Panc1 (cell line): ENCODE measurements around the gene WSCD2. TPM values are rescaled to one million over a fixed set of nuclear protein-coding genes. Genes with fewer than 3 reads are reported as not detected.

Experiments
- ATAC-seq: fragments of 200-7000 bp; cut with Tn5 transposase; 2 replicates; pipeline ENCODE4 v1.9.1; 2020; ENCODE audit warnings: mild to moderate bottlenecking, moderate library complexity
- BruUV-seq: library from RNA; stranded (reverse); fragments of 400-500 nt; replicated peaks from 2 replicates; lab custom pipeline; 2021; lab: Mats Ljungman, UMichigan
- CTCF ChIA-PET: fragments of 300-600 bp; sonication (Branson Sonifier 250); formaldehyde crosslinking; loops from one replicate; lab custom pipeline; 2022; ENCODE audit warnings: antibody characterized with exemption; lab: Charles Lee
- POLR2A ChIA-PET: fragments of 300-600 bp; sonication (Branson Sonifier 250); formaldehyde crosslinking; loops from one replicate; lab custom pipeline; 2022; ENCODE audit warnings: antibody characterized with exemption; lab: Charles Lee
- DNase-seq: peaks from one replicate; pipeline ENCODE4 v3.0.0-alpha.2; 2010; ENCODE audit warnings: low read depth, low spot score
- H3K27ac ChIP-seq: 2 replicates; pipeline ENCODE4 v1.5.1; 2011; ENCODE audit warnings: mild to moderate bottlenecking, low read length, inconsistent platforms
- H3K27me3 ChIP-seq: fragments of 200-500 bp; sonication (Bioruptor generic); 2 replicates; pipeline ENCODE4 v1.6.0; 2014; ENCODE audit warnings: low read length, inconsistent platforms; ENCODE audit not compliant: control insufficient read depth, insufficient read depth
- H3K36me3 ChIP-seq: fragments of 200-500 bp; sonication (Bioruptor generic); 2 replicates; pipeline ENCODE4 v1.5.1; 2014; ENCODE audit warnings: inconsistent platforms, mild to moderate bottlenecking, low read length, moderate library complexity; ENCODE audit not compliant: control insufficient read depth, insufficient read depth
- H3K4me1 ChIP-seq: 2 replicates; pipeline ENCODE4 v1.5.1; 2011; ENCODE audit warnings: inconsistent platforms, mild to moderate bottlenecking, low read length, moderate library complexity; ENCODE audit not compliant: control insufficient read depth, insufficient read depth
- H3K4me3 ChIP-seq, 2 experiments: 2 replicates each; pipeline ENCODE4 v1.5.1; 2011 to 2012; ENCODE audit warnings: low read depth in 2 of 2, low read length in 2 of 2, mild to moderate bottlenecking in 2 of 2, inconsistent platforms in 1 of 2, moderate library complexity in 1 of 2
- H3K9me3 ChIP-seq: fragments of 200-500 bp; sonication (Bioruptor generic); 2 replicates; pipeline ENCODE4 v1.5.1; 2014; ENCODE audit warnings: low read depth, mild to moderate bottlenecking, inconsistent platforms, low read length, moderate library complexity; ENCODE audit not compliant: control insufficient read depth, insufficient read depth
- POLR2AphosphoS5 ChIP-seq: IDR thresholded peaks from 2 replicates; pipeline ENCODE4 v1.6.1; 2012; ENCODE audit warnings: mild to moderate bottlenecking, low read depth, low read length, moderate library complexity
- SIN3A ChIP-seq: IDR thresholded peaks from 2 replicates; pipeline ENCODE4 v1.6.1; 2012; ENCODE audit warnings: low read depth, mild to moderate bottlenecking, low read length, moderate library complexity, borderline replicate concordance; ENCODE audit not compliant: insufficient read depth
- TCF7L2 ChIP-seq: IDR thresholded peaks from 2 replicates; pipeline ENCODE4 v1.6.1; 2011; ENCODE audit warnings: mild to moderate bottlenecking, low read depth, low read length, inconsistent platforms
- in situ Hi-C: cut with HindIII; loops from 2 replicates; pipeline ENCODE4 v1.10.0; 2016; ENCODE audit warnings: low sequenced_read_pairs, low pct_unique_long_range_greater_than_20kb
- intact Hi-C: fragments of 100-400 bp; cut with micrococcal nuclease; formaldehyde crosslinking; loops from one replicate; pipeline ENCODE4 v1.10.0; 2022; ENCODE audit not compliant: unreplicated experiment
- total RNA-seq: library from RNA; stranded (reverse); gene quantifications from one replicate; pipeline ENCODE4 v1.2.1, GENCODE V29; 2021; ENCODE audit not compliant: unreplicated experiment
- TF ChIP-seq, protein P1 (sequence below), 2 experiments: IDR thresholded peaks; 2 replicates each; pipeline ENCODE4 v1.6.1; 2011 to 2012; ENCODE audit warnings: low read depth in 2 of 2, control low read depth in 1 of 2, low read length in 1 of 2, mild to moderate bottlenecking in 1 of 2, moderate library complexity in 1 of 2; ENCODE audit not compliant: insufficient read depth in 1 of 2
- TF ChIP-seq, protein P2 (sequence below): fragments of 450-650 bp; IDR thresholded peaks from 2 replicates; pipeline ENCODE4 v1.5.1; 2017; ENCODE audit warnings: mild to moderate bottlenecking

The WSCD2 gene
- total RNA-seq, 1 experiment from 2014 or later = 0.64 TPM

DNA sequence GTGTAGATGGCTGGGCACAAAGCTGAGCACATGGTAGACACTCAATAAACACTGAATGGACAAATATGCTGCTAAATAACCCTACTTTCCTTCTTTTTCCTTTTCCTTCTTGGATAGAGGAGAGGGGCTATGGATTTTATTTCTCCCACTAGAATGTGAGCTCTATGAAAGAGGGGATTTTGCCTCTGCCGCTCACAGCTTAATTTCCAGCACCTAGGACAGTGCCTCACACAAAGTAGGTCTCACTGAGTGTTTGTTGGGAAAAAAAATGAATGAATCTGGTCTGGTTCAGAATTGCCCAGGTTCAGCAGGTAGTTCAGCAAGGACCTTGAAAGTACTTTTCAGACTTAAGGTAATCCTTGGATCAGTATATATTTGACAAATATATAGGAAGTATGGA is 65.5 kb downstream of the WSCD2 start:
- TF ChIP-seq, protein P1, sequence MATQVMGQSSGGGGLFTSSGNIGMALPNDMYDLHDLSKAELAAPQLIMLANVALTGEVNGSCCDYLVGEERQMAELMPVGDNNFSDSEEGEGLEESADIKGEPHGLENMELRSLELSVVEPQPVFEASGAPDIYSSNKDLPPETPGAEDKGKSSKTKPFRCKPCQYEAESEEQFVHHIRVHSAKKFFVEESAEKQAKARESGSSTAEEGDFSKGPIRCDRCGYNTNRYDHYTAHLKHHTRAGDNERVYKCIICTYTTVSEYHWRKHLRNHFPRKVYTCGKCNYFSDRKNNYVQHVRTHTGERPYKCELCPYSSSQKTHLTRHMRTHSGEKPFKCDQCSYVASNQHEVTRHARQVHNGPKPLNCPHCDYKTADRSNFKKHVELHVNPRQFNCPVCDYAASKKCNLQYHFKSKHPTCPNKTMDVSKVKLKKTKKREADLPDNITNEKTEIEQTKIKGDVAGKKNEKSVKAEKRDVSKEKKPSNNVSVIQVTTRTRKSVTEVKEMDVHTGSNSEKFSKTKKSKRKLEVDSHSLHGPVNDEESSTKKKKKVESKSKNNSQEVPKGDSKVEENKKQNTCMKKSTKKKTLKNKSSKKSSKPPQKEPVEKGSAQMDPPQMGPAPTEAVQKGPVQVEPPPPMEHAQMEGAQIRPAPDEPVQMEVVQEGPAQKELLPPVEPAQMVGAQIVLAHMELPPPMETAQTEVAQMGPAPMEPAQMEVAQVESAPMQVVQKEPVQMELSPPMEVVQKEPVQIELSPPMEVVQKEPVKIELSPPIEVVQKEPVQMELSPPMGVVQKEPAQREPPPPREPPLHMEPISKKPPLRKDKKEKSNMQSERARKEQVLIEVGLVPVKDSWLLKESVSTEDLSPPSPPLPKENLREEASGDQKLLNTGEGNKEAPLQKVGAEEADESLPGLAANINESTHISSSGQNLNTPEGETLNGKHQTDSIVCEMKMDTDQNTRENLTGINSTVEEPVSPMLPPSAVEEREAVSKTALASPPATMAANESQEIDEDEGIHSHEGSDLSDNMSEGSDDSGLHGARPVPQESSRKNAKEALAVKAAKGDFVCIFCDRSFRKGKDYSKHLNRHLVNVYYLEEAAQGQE (IDR thresholded peaks at IDR 0.05; ENCODE audit: insufficient read depth in 1 of 2, low read depth in 2 of 2, low read length in 1 of 2) = peak; percentile 66 to 76; a peak in 3 of 4 replicates
- TF ChIP-seq, protein P2, sequence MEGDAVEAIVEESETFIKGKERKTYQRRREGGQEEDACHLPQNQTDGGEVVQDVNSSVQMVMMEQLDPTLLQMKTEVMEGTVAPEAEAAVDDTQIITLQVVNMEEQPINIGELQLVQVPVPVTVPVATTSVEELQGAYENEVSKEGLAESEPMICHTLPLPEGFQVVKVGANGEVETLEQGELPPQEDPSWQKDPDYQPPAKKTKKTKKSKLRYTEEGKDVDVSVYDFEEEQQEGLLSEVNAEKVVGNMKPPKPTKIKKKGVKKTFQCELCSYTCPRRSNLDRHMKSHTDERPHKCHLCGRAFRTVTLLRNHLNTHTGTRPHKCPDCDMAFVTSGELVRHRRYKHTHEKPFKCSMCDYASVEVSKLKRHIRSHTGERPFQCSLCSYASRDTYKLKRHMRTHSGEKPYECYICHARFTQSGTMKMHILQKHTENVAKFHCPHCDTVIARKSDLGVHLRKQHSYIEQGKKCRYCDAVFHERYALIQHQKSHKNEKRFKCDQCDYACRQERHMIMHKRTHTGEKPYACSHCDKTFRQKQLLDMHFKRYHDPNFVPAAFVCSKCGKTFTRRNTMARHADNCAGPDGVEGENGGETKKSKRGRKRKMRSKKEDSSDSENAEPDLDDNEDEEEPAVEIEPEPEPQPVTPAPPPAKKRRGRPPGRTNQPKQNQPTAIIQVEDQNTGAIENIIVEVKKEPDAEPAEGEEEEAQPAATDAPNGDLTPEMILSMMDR = no peak
- ATAC-seq (no peak), DNase-seq (no peak)
- ChIA-PET CTCF (interaction anchor here (0.6 to 1.3 kb wide), 2 partner anchors 191 to 202 kb away, joined by 3 to 5 read pairs; no protein-coding TSS in a partner anchor), POLR2A (no interaction called here)
- no peak overlapping the region for H3K4me3 ChIP-seq
- no peaks in the 10 kb centered on the region for H3K27me3 ChIP-seq
- no peaks in the 10 kb centered on the region for H3K9me3 ChIP-seq
- no peaks in the 10 kb centered on the region for H3K4me1 ChIP-seq
- BruUV-seq = no TSS peak
- H3K27ac ChIP-seq = no peak overlapping the region
- intact Hi-C loops = loop anchor here (1.0 to 10.0 kb wide), 4 partner anchors 95 to 277 kb away; no protein-coding TSS in a partner anchor
- no peaks in the 10 kb centered on the region for H3K36me3 ChIP-seq
- in situ Hi-C loops = no loop called here

DNA sequence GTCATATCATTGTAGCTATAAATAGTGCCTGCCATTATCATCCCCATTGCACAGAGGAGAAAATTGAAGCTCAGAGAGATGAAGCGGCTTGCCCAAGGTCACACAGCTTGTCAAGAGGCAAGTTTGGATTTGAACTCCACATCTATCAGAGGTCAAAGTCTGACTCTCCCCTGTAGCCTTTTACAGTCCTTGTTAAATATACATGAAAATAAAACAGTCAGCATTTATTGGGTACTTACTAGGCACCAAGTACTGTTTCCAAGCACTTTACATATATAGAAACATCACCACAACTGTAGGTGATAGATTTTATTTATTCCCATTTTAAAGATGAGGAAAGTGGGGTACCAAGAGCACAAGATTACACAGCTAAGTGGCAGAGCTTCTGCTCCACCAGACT is 67.2 kb downstream of the WSCD2 start:
- POLR2A ChIA-PET = no interaction called here
- H3K27me3 ChIP-seq = no peaks in the 10 kb centered on the region; the same call in 1 of the 2 replicates
- no peak for ATAC-seq
- intact Hi-C loops (loop anchor here (10.0 kb wide), 1 partner anchor 258 kb away; no protein-coding TSS in a partner anchor), in situ Hi-C loops (no loop called here)
- H3K4me1 ChIP-seq = no peaks in the 10 kb centered on the region
- DNase-seq = no peak
- H3K36me3 ChIP-seq = no peaks in the 10 kb centered on the region
- no TSS peak for BruUV-seq
- no peak overlapping the region for H3K27ac ChIP-seq
- CTCF ChIA-PET = no interaction called here
- no peaks in the 10 kb centered on the region for H3K9me3 ChIP-seq
- TF ChIP-seq SIN3A = no peak
- TF ChIP-seq, protein P2 = no peak
- no peak for TF ChIP-seq TCF7L2
- no peak for TF ChIP-seq POLR2AphosphoS5
- TF ChIP-seq, protein P1 (IDR thresholded peaks at IDR 0.05; ENCODE audit: insufficient read depth in 1 of 2, low read depth in 2 of 2, low read length in 1 of 2) = no peak
- no peak overlapping the region for H3K4me3 ChIP-seq
